ENCODE results near the gene POLQ. TPM values are rescaled to one million over a fixed set of nuclear protein-coding genes. Genes with fewer than 3 reads are reported as not detected.

Gene POLQ
- total and polyA plus RNA-seq, 2 of the 8 experiments (the other 6 are each of a cell fraction or from before 2014, with no cell fraction given), result 3.6 to 15.3 TPM

- TF ChIP-seq HDAC2 (IDR thresholded peaks at IDR 0.05; ENCODE audit: borderline replicate concordance in 1 of 2, low read depth in 2 of 2, low read length in 2 of 2) (no peak), SAP30 (IDR thresholded peaks at IDR 0.05; ENCODE audit: insufficient read depth, insufficient replicate concordance, low read length) (no peak)
Measured at GRCh38 chr3:121508389-121508788, 37.4 kb downstream of the POLQ start (continued).
